ENCODE results near the gene ACTL8. TPM values are rescaled to one million over a fixed set of nuclear protein-coding genes. Genes with fewer than 3 reads are reported as not detected.

The ACTL8 gene
- total RNA-seq, 4 donors from 2014 or later = not detected

GRCh38 chr1:17828991-17829390 lies 73.9 kb downstream of the ACTL8 start:
- no peaks in the 10 kb centered on the region for H3K36me3 ChIP-seq
- no peaks in the 10 kb centered on the region for H3K9me3 ChIP-seq
- H3K27me3 ChIP-seq = peaks cover 18% of the 10 kb centered on the region
- no peak overlapping the region for H3K27ac ChIP-seq
- H3K4me3 ChIP-seq = no peak overlapping the region
- intact Hi-C loops (cut with DNase I; ENCODE audit: low total_unique reads) = no loop called here
- TF ChIP-seq CTCF (IDR thresholded peaks at IDR 0.05) = no peak
- no peak for TF ChIP-seq POLR2AphosphoS5 (IDR thresholded peaks at IDR 0.05)
- no peak for TF ChIP-seq POLR2A (IDR thresholded peaks at IDR 0.05)
- no peak for TF ChIP-seq EP300 (IDR thresholded peaks at IDR 0.05; ENCODE audit: low read depth)
- 60% methylated on average over 1 to 4 of the region's 4 CpGs for WGBS, 2 donors (ENCODE audit: low coverage in 1 of 2)
- H3K4me1 ChIP-seq = no peaks in the 10 kb centered on the region
- DNase-seq = no peak
- in situ Hi-C loops (cut with MboI; ENCODE audit: low pct_ligation_motif_present in 1 of 4, low pct_unique_long_range_greater_than_20kb in 1 of 4, low sequenced_read_pairs in 3 of 4) = loop anchor here in 2 of 4 donors (25.0 kb wide), 1 partner anchor 342 kb away; no protein-coding TSS in a partner anchor

DNA sequence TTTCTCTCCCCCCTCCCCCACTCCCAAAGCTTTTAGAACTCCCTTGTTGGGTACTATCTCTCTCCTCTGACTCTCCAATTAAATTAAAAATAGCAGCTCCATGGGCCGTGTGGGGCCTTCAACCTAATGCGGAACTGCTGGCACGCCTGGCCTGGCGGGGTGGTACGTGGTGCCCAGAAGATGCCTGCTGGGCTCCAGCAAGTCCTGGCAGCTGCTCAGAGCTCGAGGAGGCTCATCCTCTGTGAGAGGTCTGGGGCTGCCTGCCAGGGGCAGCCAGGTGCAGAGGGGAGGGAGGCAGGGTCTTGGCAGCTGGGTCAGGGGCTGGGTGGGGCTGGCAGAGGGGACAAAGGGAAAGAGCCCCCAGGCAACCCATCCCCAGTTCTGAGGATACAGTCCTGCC lies 74.4 kb downstream of the ACTL8 start:
- TF ChIP-seq POLR2AphosphoS5 (IDR thresholded peaks at IDR 0.05) (no peak), EP300 (IDR thresholded peaks at IDR 0.05; ENCODE audit: low read depth) (no peak), CTCF (IDR thresholded peaks at IDR 0.05) (no peak), POLR2A (IDR thresholded peaks at IDR 0.05) (no peak)
- peaks cover 20% of the 10 kb centered on the region for H3K27me3 ChIP-seq
- no peaks in the 10 kb centered on the region for H3K9me3 ChIP-seq
- intact Hi-C loops (cut with DNase I; ENCODE audit: low total_unique reads) (no loop called here), in situ Hi-C loops (cut with MboI; ENCODE audit: low pct_ligation_motif_present in 1 of 4, low pct_unique_long_range_greater_than_20kb in 1 of 4, low sequenced_read_pairs in 3 of 4) (loop anchor here in 2 of 4 donors (25.0 kb wide), 1 partner anchor 342 kb away; no protein-coding TSS in a partner anchor)
- H3K27ac ChIP-seq = no peak overlapping the region
- no peaks in the 10 kb centered on the region for H3K4me1 ChIP-seq
- DNase-seq = no peak
- WGBS, 2 donors (ENCODE audit: low coverage in 1 of 2) = 64% methylated on average over 6 of the region's 6 CpGs; no CpG with 5 or more reads in 1 of the 2 donors
- no peak overlapping the region for H3K4me3 ChIP-seq
- no peaks in the 10 kb centered on the region for H3K36me3 ChIP-seq

DNA sequence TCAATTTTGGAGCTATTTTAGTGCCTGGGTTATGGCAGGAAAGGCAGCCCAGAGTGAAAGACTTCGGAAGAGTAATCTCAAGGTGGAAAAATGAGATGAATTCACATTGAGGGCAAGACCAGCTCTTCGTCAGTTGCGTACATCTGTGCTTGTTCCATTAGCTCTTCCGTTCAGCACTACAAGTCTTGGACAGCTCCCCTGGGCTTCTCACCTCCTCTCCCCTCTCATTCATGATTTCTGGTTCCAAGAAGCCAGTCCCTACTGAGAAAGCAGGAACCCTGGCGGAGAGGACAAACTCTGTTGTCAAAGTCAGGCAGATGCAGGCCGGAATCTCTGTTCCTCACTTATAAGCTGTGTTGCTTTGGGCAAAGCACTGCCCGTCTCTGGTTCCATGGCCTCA lies 76.5 kb downstream of the ACTL8 start:
- Histone ChIP-seq H3K27ac (no peak overlapping the region), H3K4me1 (no peaks in the 10 kb centered on the region), H3K36me3 (no peaks in the 10 kb centered on the region), H3K4me3 (no peak overlapping the region), H3K9me3 (no peaks in the 10 kb centered on the region), H3K27me3 (peaks cover 22% of the 10 kb centered on the region)
- DNase-seq = no peak
- in situ Hi-C loops (cut with MboI; ENCODE audit: low pct_ligation_motif_present in 1 of 4, low pct_unique_long_range_greater_than_20kb in 1 of 4, low sequenced_read_pairs in 3 of 4) = loop anchor here in 2 of 4 donors (25.0 kb wide), 1 partner anchor 344 kb away; no protein-coding TSS in a partner anchor
- intact Hi-C loops (cut with DNase I; ENCODE audit: low total_unique reads) = no loop called here
- TF ChIP-seq POLR2A (IDR thresholded peaks at IDR 0.05) = no peak
- TF ChIP-seq POLR2AphosphoS5 (IDR thresholded peaks at IDR 0.05) = no peak
- TF ChIP-seq CTCF (IDR thresholded peaks at IDR 0.05) = no peak
- TF ChIP-seq EP300 (IDR thresholded peaks at IDR 0.05; ENCODE audit: low read depth) = no peak
- WGBS, 2 donors (ENCODE audit: low coverage in 1 of 2) = 45 to 57% methylated on average over 4 to 7 of the region's 7 CpGs

GRCh38 chr1:17833661-17834501 lies 78.7 kb downstream of the ACTL8 start:
- Histone ChIP-seq H3K4me3 (no peak overlapping the region), H3K27ac (no peak overlapping the region), H3K36me3 (no peaks in the 10 kb centered on the region), H3K4me1 (no peaks in the 10 kb centered on the region), H3K27me3 (peaks cover 12% of the 10 kb centered on the region), H3K9me3 (no peaks in the 10 kb centered on the region)
- intact Hi-C loops (cut with DNase I; ENCODE audit: low total_unique reads) (no loop called here), in situ Hi-C loops (cut with MboI; ENCODE audit: low pct_ligation_motif_present in 1 of 4, low pct_unique_long_range_greater_than_20kb in 1 of 4, low sequenced_read_pairs in 3 of 4) (loop anchor here in 2 of 4 donors (25.0 kb wide), 1 partner anchor 347 kb away; no protein-coding TSS in a partner anchor)
- 82 to 83% methylated on average over 9 to 15 of the region's 15 CpGs for WGBS, 2 donors (ENCODE audit: low coverage in 1 of 2)
- no peak for DNase-seq
- TF ChIP-seq POLR2A (IDR thresholded peaks at IDR 0.05) (no peak), CTCF (IDR thresholded peaks at IDR 0.05) (no peak), POLR2AphosphoS5 (IDR thresholded peaks at IDR 0.05) (no peak), EP300 (IDR thresholded peaks at IDR 0.05; ENCODE audit: low read depth) (no peak)
